ENCODE data around the gene MYEOV. TPM values are rescaled to one million over a fixed set of nuclear protein-coding genes. Genes with fewer than 3 reads are reported as not detected.

The MYEOV gene
- polyA plus RNA-seq, 1 donor (not counting 4 experiments of a cell fraction or from before 2014, with no cell fraction given) = 1.4 TPM

DNA sequence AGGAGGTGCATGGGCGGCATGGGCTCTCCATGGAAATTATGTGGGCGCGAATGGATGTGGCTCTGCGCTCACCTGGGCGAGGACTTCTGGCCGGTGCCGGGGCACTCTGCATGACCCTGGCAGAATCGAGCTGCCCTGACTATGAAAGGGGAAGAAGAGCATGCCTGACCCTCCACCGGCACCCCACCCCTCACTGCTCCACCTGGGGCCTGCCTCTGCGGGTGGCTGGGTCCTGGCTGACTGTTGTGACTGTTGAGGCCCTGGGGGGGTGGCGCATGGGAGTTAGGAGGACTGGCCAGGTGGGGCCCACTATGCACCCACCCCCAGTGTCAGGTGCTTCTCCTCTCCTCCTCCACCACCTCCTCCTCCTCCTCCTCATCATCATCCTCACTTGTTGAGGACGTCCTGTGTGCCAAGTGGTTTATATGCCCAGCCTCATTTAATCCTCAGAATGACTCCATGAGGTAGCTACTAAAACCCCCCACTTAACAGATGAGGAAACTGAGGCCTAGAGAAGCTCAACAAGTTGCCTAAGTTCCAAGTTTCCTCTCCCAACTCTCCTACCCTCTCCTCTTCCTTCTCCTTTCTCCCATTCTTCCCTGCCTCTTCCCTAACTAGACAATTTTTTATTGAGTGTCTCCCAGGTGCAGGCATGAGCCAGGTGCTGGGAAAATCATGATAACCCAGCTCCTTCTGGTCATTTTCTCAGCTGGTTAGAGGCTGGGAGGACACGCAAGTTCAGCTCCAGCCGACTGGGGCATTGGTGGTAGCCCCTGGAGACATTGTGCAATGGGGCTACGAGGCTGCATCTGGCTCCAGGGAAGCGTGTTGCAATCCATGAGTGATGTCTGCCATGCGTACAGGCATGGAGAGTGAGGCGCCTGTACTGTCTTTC, 2.3 kb downstream of the MYEOV start:
- peaks cover 3% of the 10 kb centered on the region for H3K9me1 ChIP-seq (ENCODE audit: control insufficient read depth, extremely low read depth, insufficient read depth, low read length)
- TF ChIP-seq EZH2 (IDR thresholded peaks at IDR 0.05; ENCODE audit: low read length) = no peak
- TF ChIP-seq, protein P1, sequence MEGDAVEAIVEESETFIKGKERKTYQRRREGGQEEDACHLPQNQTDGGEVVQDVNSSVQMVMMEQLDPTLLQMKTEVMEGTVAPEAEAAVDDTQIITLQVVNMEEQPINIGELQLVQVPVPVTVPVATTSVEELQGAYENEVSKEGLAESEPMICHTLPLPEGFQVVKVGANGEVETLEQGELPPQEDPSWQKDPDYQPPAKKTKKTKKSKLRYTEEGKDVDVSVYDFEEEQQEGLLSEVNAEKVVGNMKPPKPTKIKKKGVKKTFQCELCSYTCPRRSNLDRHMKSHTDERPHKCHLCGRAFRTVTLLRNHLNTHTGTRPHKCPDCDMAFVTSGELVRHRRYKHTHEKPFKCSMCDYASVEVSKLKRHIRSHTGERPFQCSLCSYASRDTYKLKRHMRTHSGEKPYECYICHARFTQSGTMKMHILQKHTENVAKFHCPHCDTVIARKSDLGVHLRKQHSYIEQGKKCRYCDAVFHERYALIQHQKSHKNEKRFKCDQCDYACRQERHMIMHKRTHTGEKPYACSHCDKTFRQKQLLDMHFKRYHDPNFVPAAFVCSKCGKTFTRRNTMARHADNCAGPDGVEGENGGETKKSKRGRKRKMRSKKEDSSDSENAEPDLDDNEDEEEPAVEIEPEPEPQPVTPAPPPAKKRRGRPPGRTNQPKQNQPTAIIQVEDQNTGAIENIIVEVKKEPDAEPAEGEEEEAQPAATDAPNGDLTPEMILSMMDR (optimal IDR thresholded peaks at IDR 0.05 in 1 of 3, IDR thresholded peaks at IDR 0.05 in 1 of 3, conservative IDR thresholded peaks at IDR 0.05 in 1 of 3; ENCODE audit: extremely low read depth in 1 of 3, insufficient read depth in 2 of 3, low read length in 3 of 3) = no peak
- H3K27me3 ChIP-seq (ENCODE audit: control insufficient read depth, extremely low read depth, insufficient read depth, low read length) = no peaks in the 10 kb centered on the region
- no peak overlapping the region for H2AFZ ChIP-seq (ENCODE audit: control insufficient read depth, low read length)
- no peaks in the 10 kb centered on the region for H3K9me3 ChIP-seq (ENCODE audit: control insufficient read depth, low read depth, low read length)
- H3K4me2 ChIP-seq (ENCODE audit: control insufficient read depth, extremely low read depth, insufficient read depth, low read depth, low read length) = peak overlapping the region; percentile 51
- no peak overlapping the region for H3K9ac ChIP-seq (ENCODE audit: control insufficient read depth, extremely low read depth, insufficient read depth, low read length)
- dilution Hi-C loops (cut with MboI; ENCODE audit: extremely low pct_ligation_motif_present, low sequenced_read_pairs) = no loop called here
- no peaks in the 10 kb centered on the region for H3K36me3 ChIP-seq (ENCODE audit: control insufficient read depth in 2 of 2, extremely low read depth in 1 of 2, insufficient read depth in 2 of 2, low read length in 2 of 2)
- H4K20me1 ChIP-seq (ENCODE audit: control insufficient read depth, extremely low read depth, insufficient read depth, low read length) = no peaks in the 10 kb centered on the region
- DNase-seq (ENCODE audit: low read depth, low spot score) = no peak
- H3K4me3 ChIP-seq (ENCODE audit: control insufficient read depth in 2 of 3, extremely low read depth in 1 of 3, insufficient read depth in 2 of 3, low read depth in 1 of 3, low read length in 3 of 3) = no peak overlapping the region
- peaks cover 48% of the 10 kb centered on the region for H3K4me1 ChIP-seq (ENCODE audit: control insufficient read depth, extremely low read depth, insufficient read depth, low read length)
- no peaks in the 10 kb centered on the region for H3K79me2 ChIP-seq (ENCODE audit: control insufficient read depth, insufficient read depth, low read length)
- H3K27ac ChIP-seq (ENCODE audit: control insufficient read depth, insufficient read depth, low read length) = peak overlapping the region; percentile 53
- FAIRE-seq = no peak

DNA sequence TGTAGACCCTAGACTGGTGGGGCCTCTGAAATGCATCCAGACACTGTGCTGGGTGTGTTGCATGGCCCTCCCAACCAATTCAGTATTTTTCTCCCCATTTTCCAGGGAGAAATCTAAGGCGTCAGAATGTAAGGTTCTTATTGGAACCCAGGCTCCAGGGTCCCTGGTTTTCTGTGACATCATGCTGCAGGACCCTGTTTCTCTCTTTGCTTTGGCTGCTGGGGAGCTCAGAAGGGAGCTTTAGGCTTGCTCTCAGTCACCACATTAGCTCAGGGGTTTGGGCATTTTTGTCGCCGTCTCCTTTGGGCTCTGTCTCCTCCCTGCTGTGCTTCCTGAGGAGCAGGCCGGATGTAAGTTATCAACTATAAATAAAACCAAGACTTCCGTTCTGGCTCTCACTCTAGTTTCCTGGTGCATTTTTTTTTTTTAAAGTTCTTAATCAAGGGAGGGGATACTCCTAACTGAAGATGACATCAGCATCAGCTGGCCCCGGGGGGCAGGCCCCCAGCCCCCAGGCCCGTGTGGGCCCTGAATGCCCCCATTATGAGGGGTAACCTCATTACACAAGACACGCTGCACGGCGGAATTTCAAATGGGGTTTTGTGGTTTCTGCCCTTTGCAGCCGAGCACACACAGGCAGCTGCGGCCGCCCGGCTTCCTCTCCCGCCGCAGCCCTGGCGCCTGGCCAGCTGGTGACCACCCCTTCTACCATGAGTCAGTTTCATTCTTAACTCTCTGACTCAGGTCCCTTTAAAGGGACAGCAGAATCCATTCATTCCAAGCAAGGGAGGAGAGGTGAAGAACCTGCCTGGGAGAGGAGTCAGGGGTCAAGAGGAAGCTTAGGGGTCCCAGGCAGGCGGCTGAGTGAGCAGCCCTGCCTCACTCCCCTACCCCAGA, 3.2 kb downstream of the MYEOV start:
- TF ChIP-seq EZH2 (IDR thresholded peaks at IDR 0.05; ENCODE audit: low read length) = no peak
- TF ChIP-seq, protein P1 (optimal IDR thresholded peaks at IDR 0.05 in 1 of 3, IDR thresholded peaks at IDR 0.05 in 1 of 3, conservative IDR thresholded peaks at IDR 0.05 in 1 of 3; ENCODE audit: extremely low read depth in 1 of 3, insufficient read depth in 2 of 3, low read length in 3 of 3) = no peak
- no peak overlapping the region for H2AFZ ChIP-seq (ENCODE audit: control insufficient read depth, low read length)
- DNase-seq (ENCODE audit: low read depth, low spot score) (peak; percentile 99), FAIRE-seq (no peak)
- peak overlapping the region; percentile 72 for H3K27ac ChIP-seq (ENCODE audit: control insufficient read depth, insufficient read depth, low read length)
- peak overlapping the region; percentile 49 for H3K9ac ChIP-seq (ENCODE audit: control insufficient read depth, extremely low read depth, insufficient read depth, low read length)
- no peaks in the 10 kb centered on the region for H3K79me2 ChIP-seq (ENCODE audit: control insufficient read depth, insufficient read depth, low read length)
- peaks cover 3% of the 10 kb centered on the region for H3K9me1 ChIP-seq (ENCODE audit: control insufficient read depth, extremely low read depth, insufficient read depth, low read length)
- peak overlapping the region; percentile 61 for H3K4me2 ChIP-seq (ENCODE audit: control insufficient read depth, extremely low read depth, insufficient read depth, low read depth, low read length)
- no peaks in the 10 kb centered on the region for H3K27me3 ChIP-seq (ENCODE audit: control insufficient read depth, extremely low read depth, insufficient read depth, low read length)
- peaks cover 57% of the 10 kb centered on the region for H3K4me1 ChIP-seq (ENCODE audit: control insufficient read depth, extremely low read depth, insufficient read depth, low read length)
- no peaks in the 10 kb centered on the region for H3K36me3 ChIP-seq (ENCODE audit: control insufficient read depth in 2 of 2, extremely low read depth in 1 of 2, insufficient read depth in 2 of 2, low read length in 2 of 2)
- dilution Hi-C loops (cut with MboI; ENCODE audit: extremely low pct_ligation_motif_present, low sequenced_read_pairs) = no loop called here
- H3K4me3 ChIP-seq (ENCODE audit: control insufficient read depth in 2 of 3, extremely low read depth in 1 of 3, insufficient read depth in 2 of 3, low read depth in 1 of 3, low read length in 3 of 3) = peak overlapping the region in 1 of 3 experiments; percentile 7
- no peaks in the 10 kb centered on the region for H3K9me3 ChIP-seq (ENCODE audit: control insufficient read depth, low read depth, low read length)
- H4K20me1 ChIP-seq (ENCODE audit: control insufficient read depth, extremely low read depth, insufficient read depth, low read length) = no peaks in the 10 kb centered on the region

All from keratinocyte (primary cell).